Measurements from ENCODE around the gene CD14.

The CD14 gene

GRCh38 chr5:140591747-140592372 is 41.1 kb downstream of the CD14 start:
- Histone ChIP-seq H3K4me2 (no peak overlapping the region), H4K20me1 (ENCODE audit: insufficient read depth) (no peaks in the 10 kb centered on the region), H3K4me1 (ENCODE audit: low read depth, poor library complexity, severe bottlenecking) (peaks cover 21% of the 10 kb centered on the region), H3K4me3 (IDR thresholded peaks at IDR 0.05; ENCODE audit: insufficient read depth, low read depth, low read length) (no peak overlapping the region), H3K27ac (no peak overlapping the region), H2AFZ (ENCODE audit: low read depth) (no peak overlapping the region), H3K79me2 (ENCODE audit: insufficient read depth, low read depth) (no peaks in the 10 kb centered on the region), H3K27me3 (ENCODE audit: insufficient read depth, low read depth) (no peaks in the 10 kb centered on the region), H3K36me3 (ENCODE audit: insufficient read depth) (no peaks in the 10 kb centered on the region), H3K9ac (no peak overlapping the region)
- no peak for TF ChIP-seq CTCF (conservative IDR thresholded peaks at IDR 0.05; ENCODE audit: low read depth, low read length)

GRCh38 chr5:140590861-140591260 is 42.1 kb downstream of the CD14 start:
- H3K27me3 ChIP-seq (ENCODE audit: insufficient read depth, low read depth): no peaks in the 10 kb centered on the region
- no peak overlapping the region for H3K27ac ChIP-seq
- no peak overlapping the region for H3K9ac ChIP-seq
- no peaks in the 10 kb centered on the region for H3K36me3 ChIP-seq (ENCODE audit: insufficient read depth)
- H3K79me2 ChIP-seq (ENCODE audit: insufficient read depth, low read depth): no peaks in the 10 kb centered on the region
- no peak overlapping the region for H2AFZ ChIP-seq (ENCODE audit: low read depth)
- H4K20me1 ChIP-seq (ENCODE audit: insufficient read depth): no peaks in the 10 kb centered on the region
- no peak overlapping the region for H3K4me3 ChIP-seq (IDR thresholded peaks at IDR 0.05; ENCODE audit: insufficient read depth, low read depth, low read length)
- peaks cover 18% of the 10 kb centered on the region for H3K4me1 ChIP-seq (ENCODE audit: low read depth, poor library complexity, severe bottlenecking)
- no peak for TF ChIP-seq CTCF (conservative IDR thresholded peaks at IDR 0.05; ENCODE audit: low read depth, low read length)
- no peak overlapping the region for H3K4me2 ChIP-seq

GRCh38 chr5:140588311-140589070 is 44.5 kb downstream of the CD14 start:
- Histone ChIP-seq H3K36me3 (ENCODE audit: insufficient read depth) (no peaks in the 10 kb centered on the region), H3K4me1 (ENCODE audit: low read depth, poor library complexity, severe bottlenecking) (peaks cover 8% of the 10 kb centered on the region), H2AFZ (ENCODE audit: low read depth) (no peak overlapping the region), H3K79me2 (ENCODE audit: insufficient read depth, low read depth) (no peaks in the 10 kb centered on the region), H3K27ac (no peak overlapping the region), H3K27me3 (ENCODE audit: insufficient read depth, low read depth) (no peaks in the 10 kb centered on the region), H3K4me2 (no peak overlapping the region), H3K4me3 (IDR thresholded peaks at IDR 0.05; ENCODE audit: insufficient read depth, low read depth, low read length) (no peak overlapping the region), H3K9ac (no peak overlapping the region), H4K20me1 (ENCODE audit: insufficient read depth) (no peaks in the 10 kb centered on the region)
- TF ChIP-seq CTCF (conservative IDR thresholded peaks at IDR 0.05; ENCODE audit: low read depth, low read length): no peak

- no peak overlapping the region for H3K9ac ChIP-seq
- H3K27me3 ChIP-seq (ENCODE audit: insufficient read depth, low read depth): no peaks in the 10 kb centered on the region
- no peak overlapping the region for H2AFZ ChIP-seq (ENCODE audit: low read depth)
- no peaks in the 10 kb centered on the region for H4K20me1 ChIP-seq (ENCODE audit: insufficient read depth)
- no peak overlapping the region for H3K4me2 ChIP-seq
- H3K79me2 ChIP-seq (ENCODE audit: insufficient read depth, low read depth): no peaks in the 10 kb centered on the region
- H3K4me3 ChIP-seq (IDR thresholded peaks at IDR 0.05; ENCODE audit: insufficient read depth, low read depth, low read length): no peak overlapping the region
- TF ChIP-seq CTCF (conservative IDR thresholded peaks at IDR 0.05; ENCODE audit: low read depth, low read length): no peak
- H3K36me3 ChIP-seq (ENCODE audit: insufficient read depth): no peaks in the 10 kb centered on the region
- peaks cover 8% of the 10 kb centered on the region for H3K4me1 ChIP-seq (ENCODE audit: low read depth, poor library complexity, severe bottlenecking)
- no peak overlapping the region for H3K27ac ChIP-seq
Measured at GRCh38 chr5:140587495-140587894, 45.5 kb downstream of the CD14 start.
